Renal cortex interstitium (tissue), 11 donors: ENCODE measurements around the gene SH3GL3. TPM values are rescaled to one million over a fixed set of nuclear protein-coding genes. Genes with fewer than 3 reads are reported as not detected.

Source experiments
- DNase-seq, 11 donors: peaks; one replicate each; pipeline ENCODE4 v3.0.0-alpha.2; 2013; ENCODE audit warnings: low read depth in 9 of 11, low spot score in 4 of 11; ENCODE audit errors: extremely low read depth in 1 of 11
- polyA plus RNA-seq, 3 donors: library from polyadenylated mRNA; unstranded; fragments of 120-200 nt; gene quantifications; one replicate each; pipeline ENCODE4 v1.2.1, GENCODE V29; 2013; ENCODE audit not compliant: insufficient read length in 3 of 3

SH3GL3 gene
- polyA plus RNA-seq, 3 donors = 11.0 to 12.9 (median 11.1) TPM

- no peak for DNase-seq
Observed at GRCh38 chr15:83549623-83550022, 102.5 kb downstream of the SH3GL3 start.

GRCh38 chr15:83554558-83554957 lies 107.4 kb downstream of the SH3GL3 start:
- no peak for DNase-seq

- no peak for DNase-seq
Observed at GRCh38 chr15:83555383-83555782, 108.2 kb downstream of the SH3GL3 start.

- no peak for DNase-seq
Observed at GRCh38 chr15:83556068-83556467, 108.9 kb downstream of the SH3GL3 start.

GRCh38 chr15:83556754-83557153 lies 109.6 kb downstream of the SH3GL3 start:
- DNase-seq = no peak

GRCh38 chr15:83558146-83558545 lies 111.0 kb downstream of the SH3GL3 start:
- DNase-seq = no peak

- peak; percentile 22 to 56 (median 42) for DNase-seq
Observed at GRCh38 chr15:83559310-83559966, 112.3 kb downstream of the SH3GL3 start.

GRCh38 chr15:83561661-83562060 lies 114.5 kb downstream of the SH3GL3 start:
- DNase-seq = no peak

- DNase-seq = no peak
Observed at GRCh38 chr15:83565138-83565537, 118.0 kb downstream of the SH3GL3 start.

- DNase-seq = peak in 1 of 11 donors; percentile 18
Observed at GRCh38 chr15:83565553-83566159, 118.5 kb downstream of the SH3GL3 start.

GRCh38 chr15:83567318-83567717 lies 120.2 kb downstream of the SH3GL3 start:
- no peak for DNase-seq

GRCh38 chr15:83569341-83569740 lies 122.2 kb downstream of the SH3GL3 start:
- DNase-seq = no peak

- DNase-seq = no peak
Observed at GRCh38 chr15:83570756-83571155, 123.6 kb downstream of the SH3GL3 start.

GRCh38 chr15:83571820-83572707 lies 124.9 kb downstream of the SH3GL3 start:
- DNase-seq = peak in 2 of 11 donors; percentile 11 to 15

- no peak for DNase-seq
Observed at GRCh38 chr15:83574345-83574744, 127.2 kb downstream of the SH3GL3 start.

- no peak for DNase-seq
Observed at GRCh38 chr15:83578691-83579090, 131.6 kb downstream of the SH3GL3 start.

- DNase-seq = no peak
Observed at GRCh38 chr15:83581381-83581780, 134.2 kb downstream of the SH3GL3 start.

GRCh38 chr15:83582381-83582780 lies 135.2 kb downstream of the SH3GL3 start:
- no peak for DNase-seq

GRCh38 chr15:83585601-83586335 lies 138.6 kb downstream of the SH3GL3 start:
- DNase-seq = peak in 1 of 11 donors; percentile 13
